HEK293 (cell line): ENCODE results near the gene PPIA.

ENCODE experiments used
- CTCF ChIA-PET: fragments of 350-600 bp; formaldehyde crosslinking; extraction: SDS; loops from one replicate; lab custom pipeline; 2021; ENCODE audit warnings: antibody characterized with exemption; lab: Yijun Ruan, JAX
- POLR2A ChIA-PET: fragments of 300-600 bp; formaldehyde crosslinking; extraction: SDS; loops from one replicate; lab custom pipeline; 2020; ENCODE audit warnings: antibody characterized with exemption, inconsistent platforms; lab: Yijun Ruan, JAX
- H3K27ac ChIP-seq: fragments of 200-500 bp; sonication (Bioruptor generic); 2 replicates; pipeline ENCODE4 v1.5.1; 2014; ENCODE audit warnings: low read depth, low read length, control low read depth, inconsistent platforms; ENCODE audit errors: extremely low read depth
- H3K36me3 ChIP-seq, 2 experiments: fragments of 200-500 bp in 1 of 2; sonication (Bioruptor generic) in 1 of 2; 1 replicate in 1 of 2; 2 replicates in 1 of 2; pipeline ENCODE4 v1.5.1; 2014 to 2017; ENCODE audit warnings: inconsistent platforms in 2 of 2, low read length in 2 of 2; ENCODE audit not compliant: control insufficient read depth in 2 of 2, insufficient read depth in 1 of 2
- H3K4me1 ChIP-seq: fragments of 200-500 bp; sonication (Bioruptor generic); 2 replicates; pipeline ENCODE4 v1.5.1; 2014; ENCODE audit warnings: mild to moderate bottlenecking, low read length, inconsistent platforms; ENCODE audit not compliant: control insufficient read depth, insufficient read depth
- H3K4me3 ChIP-seq: 2 replicates; pipeline ENCODE4 v1.5.1; 2011; ENCODE audit warnings: low read depth, mild to moderate bottlenecking, control low read depth, low read length, moderate library complexity
- H3K9me3 ChIP-seq: fragments of 200-500 bp; sonication (Bioruptor generic); 2 replicates; pipeline ENCODE4 v1.5.1; 2014; ENCODE audit warnings: low read depth, low read length, inconsistent platforms; ENCODE audit not compliant: control insufficient read depth, insufficient read depth
- BCL11B ChIP-seq: fragments of 450-650 bp; formaldehyde crosslinking; IDR thresholded peaks from 2 replicates; pipeline ENCODE4 v1.5.1; 2016; ENCODE audit warnings: low read depth, missing biosample characterization, missing genetic modification characterization
- HOXD13 ChIP-seq: sonication (generic); formaldehyde crosslinking; IDR thresholded peaks from 2 replicates; pipeline ENCODE4 v1.8.0; 2022; ENCODE audit warnings: missing genetic modification reagents, borderline replicate concordance
- KLF16 ChIP-seq: fragments of 450-650 bp; formaldehyde crosslinking; IDR thresholded peaks from 2 replicates; pipeline ENCODE4 v1.5.1; 2017; ENCODE audit warnings: missing biosample characterization, missing genetic modification characterization
- MEIS1 ChIP-seq: sonication (generic); formaldehyde crosslinking; IDR thresholded peaks from 2 replicates; pipeline ENCODE4 v1.8.1; 2022; ENCODE audit warnings: missing genetic modification reagents, mild to moderate bottlenecking, borderline replicate concordance
- MYNN ChIP-seq: fragments of 450-650 bp; formaldehyde crosslinking; IDR thresholded peaks from 2 replicates; pipeline ENCODE4 v1.5.1; 2016; ENCODE audit warnings: missing biosample characterization, missing genetic modification characterization, borderline replicate concordance
- OVOL3 ChIP-seq: fragments of 450-650 bp; formaldehyde crosslinking; IDR thresholded peaks from 2 replicates; pipeline ENCODE4 v1.5.1; 2016; ENCODE audit warnings: missing biosample characterization, missing genetic modification characterization
- REPIN1 ChIP-seq: fragments of 450-650 bp; formaldehyde crosslinking; IDR thresholded peaks from 2 replicates; pipeline ENCODE4 v1.5.1; 2017; ENCODE audit warnings: missing biosample characterization, missing genetic modification characterization, low read depth
- SP2 ChIP-seq: fragments of 450-650 bp; formaldehyde crosslinking; IDR thresholded peaks from 2 replicates; pipeline ENCODE4 v1.5.1; 2016; ENCODE audit warnings: missing biosample characterization, missing genetic modification characterization
- YY1 ChIP-seq: fragments of 450-650 bp; formaldehyde crosslinking; IDR thresholded peaks from 2 replicates; pipeline ENCODE4 v1.5.1; 2018; ENCODE audit warnings: missing biosample characterization, missing genetic modification characterization
- ZBTB20 ChIP-seq: fragments of 450-650 bp; formaldehyde crosslinking; IDR thresholded peaks from 2 replicates; pipeline ENCODE4 v1.5.1; 2016; ENCODE audit warnings: missing biosample characterization, missing genetic modification characterization
- ZBTB48 ChIP-seq: fragments of 450-650 bp; formaldehyde crosslinking; IDR thresholded peaks from 2 replicates; pipeline ENCODE4 v1.5.1; 2016; ENCODE audit warnings: missing biosample characterization, missing genetic modification characterization
- ZNF140 ChIP-seq: fragments of 450-650 bp; formaldehyde crosslinking; IDR thresholded peaks from 2 replicates; pipeline ENCODE4 v1.5.1; 2016; ENCODE audit warnings: missing biosample characterization, missing genetic modification characterization
- ZNF155 ChIP-seq: fragments of 450-650 bp; formaldehyde crosslinking; IDR thresholded peaks from 2 replicates; pipeline ENCODE4 v1.5.1; 2016; ENCODE audit warnings: missing biosample characterization, missing genetic modification characterization
- ZNF175 ChIP-seq: fragments of 450-650 bp; formaldehyde crosslinking; IDR thresholded peaks from 2 replicates; pipeline ENCODE4 v1.5.1; 2016; ENCODE audit warnings: missing biosample characterization, missing genetic modification characterization
- ZNF184 ChIP-seq: fragments of 450-650 bp; IDR thresholded peaks from 2 replicates; pipeline ENCODE4 v1.5.1; 2018; ENCODE audit warnings: missing biosample characterization, mild to moderate bottlenecking, missing genetic modification characterization
- ZNF2 ChIP-seq: fragments of 450-650 bp; formaldehyde crosslinking; IDR thresholded peaks from 2 replicates; pipeline ENCODE4 v1.5.1; 2016; ENCODE audit warnings: missing biosample characterization, missing genetic modification characterization
- ZNF366 ChIP-seq: fragments of 450-650 bp; formaldehyde crosslinking; conservative IDR thresholded peaks from 2 replicates; pipeline ENCODE4 v1.5.1; 2016; ENCODE audit warnings: missing biosample characterization, missing genetic modification characterization
- ZNF48 ChIP-seq: fragments of 450-650 bp; formaldehyde crosslinking; IDR thresholded peaks from 2 replicates; pipeline ENCODE4 v1.5.1; 2016; ENCODE audit warnings: missing biosample characterization, missing genetic modification characterization
- ZNF510 ChIP-seq: fragments of 450-650 bp; formaldehyde crosslinking; IDR thresholded peaks from 2 replicates; pipeline ENCODE4 v1.5.1; 2018; ENCODE audit warnings: mild to moderate bottlenecking, missing genetic modification characterization, missing biosample characterization; ENCODE audit not compliant: insufficient replicate concordance
- ZNF544 ChIP-seq: fragments of 450-650 bp; formaldehyde crosslinking; IDR thresholded peaks from 2 replicates; pipeline ENCODE4 v1.5.0; 2017; ENCODE audit warnings: missing biosample characterization, missing genetic modification characterization
- ZNF624 ChIP-seq: fragments of 450-650 bp; formaldehyde crosslinking; IDR thresholded peaks from 2 replicates; pipeline ENCODE4 v1.5.1; 2017; ENCODE audit warnings: missing biosample characterization, missing genetic modification characterization
- ZNF777 ChIP-seq: fragments of 450-650 bp; formaldehyde crosslinking; IDR thresholded peaks from 2 replicates; pipeline ENCODE4 v1.5.1; 2017; ENCODE audit warnings: missing biosample characterization, missing genetic modification characterization, borderline replicate concordance
- ZNF785 ChIP-seq: fragments of 450-650 bp; formaldehyde crosslinking; IDR thresholded peaks from 2 replicates; pipeline ENCODE4 v1.5.1; 2016; ENCODE audit warnings: missing biosample characterization, missing genetic modification characterization
- ZNF791 ChIP-seq: fragments of 450-650 bp; formaldehyde crosslinking; IDR thresholded peaks from 2 replicates; pipeline ENCODE4 v1.5.1; 2016; ENCODE audit warnings: missing biosample characterization, missing genetic modification characterization
- TF ChIP-seq, protein P1 (sequence below): fragments of 450-650 bp; formaldehyde crosslinking; IDR thresholded peaks from 2 replicates; pipeline ENCODE4 v1.5.1; 2016; ENCODE audit warnings: missing biosample characterization, missing genetic modification characterization
- TF ChIP-seq, protein P2 (sequence below): fragments of 450-650 bp; formaldehyde crosslinking; IDR thresholded peaks from 2 replicates; pipeline ENCODE4 v1.5.1; 2016; ENCODE audit warnings: missing biosample characterization, missing genetic modification characterization
- TF ChIP-seq, protein P3 (sequence below): fragments of 450-650 bp; formaldehyde crosslinking; IDR thresholded peaks from 2 replicates; pipeline ENCODE4 v1.5.1; 2017; ENCODE audit warnings: missing biosample characterization, missing genetic modification characterization
- TF ChIP-seq, protein P4 (sequence below): fragments of 450-650 bp; formaldehyde crosslinking; IDR thresholded peaks from 2 replicates; pipeline ENCODE4 v1.5.1; 2017; ENCODE audit warnings: missing biosample characterization, missing genetic modification characterization

Gene PPIA

DNA sequence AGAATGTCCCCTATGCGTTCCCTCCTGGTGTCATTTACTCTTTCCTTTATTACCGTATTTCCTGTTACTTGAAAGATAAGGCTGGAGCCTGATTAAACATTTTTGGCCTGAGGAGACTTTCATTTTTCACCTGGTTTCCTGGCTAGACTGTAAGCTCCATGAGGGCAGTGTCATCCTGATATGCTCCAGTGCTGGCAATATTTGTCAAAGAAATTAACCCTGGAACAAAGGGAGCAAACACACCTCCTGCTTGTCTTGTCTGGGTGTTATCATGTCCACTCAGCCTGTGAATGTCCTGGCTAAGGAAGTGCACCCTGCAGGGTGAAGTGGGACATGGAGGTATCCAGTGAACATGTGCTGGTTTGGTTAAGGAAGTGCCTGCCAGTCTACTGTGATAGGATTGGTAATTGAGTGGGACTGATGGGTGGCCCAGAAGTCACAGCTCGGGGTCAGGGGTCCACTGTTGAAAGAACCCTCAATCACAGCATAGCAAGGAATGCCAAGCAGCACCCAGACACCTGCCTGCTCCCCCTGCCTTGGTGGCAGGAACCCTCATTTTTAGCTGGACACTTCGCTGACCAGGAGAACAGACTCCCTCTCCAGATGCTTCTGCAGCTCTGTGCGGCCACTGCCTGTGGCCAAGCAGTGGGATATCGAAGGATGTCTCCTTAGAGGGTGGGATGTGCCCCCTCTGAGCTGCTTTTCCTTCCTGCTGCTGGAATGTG, 20.9 kb upstream of the PPIA start:
- ChIA-PET POLR2A (no interaction called here), CTCF (no interaction called here)
- H3K4me3 ChIP-seq = no peak overlapping the region
- H3K36me3 ChIP-seq = no peaks in the 10 kb centered on the region
- no peaks in the 10 kb centered on the region for H3K4me1 ChIP-seq
- no peaks in the 10 kb centered on the region for H3K9me3 ChIP-seq
- TF ChIP-seq, protein P1, sequence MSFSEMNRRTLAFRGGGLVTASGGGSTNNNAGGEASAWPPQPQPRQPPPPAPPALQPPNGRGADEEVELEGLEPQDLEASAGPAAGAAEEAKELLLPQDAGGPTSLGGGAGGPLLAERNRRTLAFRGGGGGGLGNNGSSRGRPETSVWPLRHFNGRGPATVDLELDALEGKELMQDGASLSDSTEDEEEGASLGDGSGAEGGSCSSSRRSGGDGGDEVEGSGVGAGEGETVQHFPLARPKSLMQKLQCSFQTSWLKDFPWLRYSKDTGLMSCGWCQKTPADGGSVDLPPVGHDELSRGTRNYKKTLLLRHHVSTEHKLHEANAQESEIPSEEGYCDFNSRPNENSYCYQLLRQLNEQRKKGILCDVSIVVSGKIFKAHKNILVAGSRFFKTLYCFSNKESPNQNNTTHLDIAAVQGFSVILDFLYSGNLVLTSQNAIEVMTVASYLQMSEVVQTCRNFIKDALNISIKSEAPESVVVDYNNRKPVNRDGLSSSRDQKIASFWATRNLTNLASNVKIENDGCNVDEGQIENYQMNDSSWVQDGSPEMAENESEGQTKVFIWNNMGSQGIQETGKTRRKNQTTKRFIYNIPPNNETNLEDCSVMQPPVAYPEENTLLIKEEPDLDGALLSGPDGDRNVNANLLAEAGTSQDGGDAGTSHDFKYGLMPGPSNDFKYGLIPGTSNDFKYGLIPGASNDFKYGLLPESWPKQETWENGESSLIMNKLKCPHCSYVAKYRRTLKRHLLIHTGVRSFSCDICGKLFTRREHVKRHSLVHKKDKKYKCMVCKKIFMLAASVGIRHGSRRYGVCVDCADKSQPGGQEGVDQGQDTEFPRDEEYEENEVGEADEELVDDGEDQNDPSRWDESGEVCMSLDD = no peak
- TF ChIP-seq, protein P2, sequence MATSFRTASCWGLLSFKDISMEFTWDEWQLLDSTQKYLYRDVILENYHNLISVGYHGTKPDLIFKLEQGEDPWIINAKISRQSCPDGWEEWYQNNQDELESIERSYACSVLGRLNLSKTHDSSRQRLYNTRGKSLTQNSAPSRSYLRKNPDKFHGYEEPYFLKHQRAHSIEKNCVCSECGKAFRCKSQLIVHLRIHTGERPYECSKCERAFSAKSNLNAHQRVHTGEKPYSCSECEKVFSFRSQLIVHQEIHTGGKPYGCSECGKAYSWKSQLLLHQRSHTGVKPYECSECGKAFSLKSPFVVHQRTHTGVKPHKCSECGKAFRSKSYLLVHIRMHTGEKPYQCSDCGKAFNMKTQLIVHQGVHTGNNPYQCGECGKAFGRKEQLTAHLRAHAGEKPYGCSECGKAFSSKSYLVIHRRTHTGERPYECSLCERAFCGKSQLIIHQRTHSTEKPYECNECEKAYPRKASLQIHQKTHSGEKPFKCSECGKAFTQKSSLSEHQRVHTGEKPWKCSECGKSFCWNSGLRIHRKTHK (tag by site-specific recombination) = no peak
- TF ChIP-seq OVOL3 (tag by site-specific recombination) (no peak), KLF16 (tag by site-specific recombination) (no peak), HOXD13 (CRISPR knock-in tag) (no peak), SP2 (tag by site-specific recombination) (no peak), MEIS1 (no peak), ZNF544 (no peak), ZBTB20 (tag by site-specific recombination) (no peak), YY1 (tag by site-specific recombination) (no peak), REPIN1 (tag by site-specific recombination) (no peak), ZNF510 (tag by site-specific recombination) (no peak), ZNF48 (tag by site-specific recombination) (no peak), ZNF791 (tag by site-specific recombination) (no peak)
- TF ChIP-seq, protein P3, sequence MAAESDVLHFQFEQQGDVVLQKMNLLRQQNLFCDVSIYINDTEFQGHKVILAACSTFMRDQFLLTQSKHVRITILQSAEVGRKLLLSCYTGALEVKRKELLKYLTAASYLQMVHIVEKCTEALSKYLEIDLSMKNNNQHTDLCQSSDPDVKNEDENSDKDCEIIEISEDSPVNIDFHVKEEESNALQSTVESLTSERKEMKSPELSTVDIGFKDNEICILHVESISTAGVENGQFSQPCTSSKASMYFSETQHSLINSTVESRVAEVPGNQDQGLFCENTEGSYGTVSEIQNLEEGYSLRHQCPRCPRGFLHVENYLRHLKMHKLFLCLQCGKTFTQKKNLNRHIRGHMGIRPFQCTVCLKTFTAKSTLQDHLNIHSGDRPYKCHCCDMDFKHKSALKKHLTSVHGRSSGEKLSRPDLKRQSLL = no peak
- TF ChIP-seq, protein P4, sequence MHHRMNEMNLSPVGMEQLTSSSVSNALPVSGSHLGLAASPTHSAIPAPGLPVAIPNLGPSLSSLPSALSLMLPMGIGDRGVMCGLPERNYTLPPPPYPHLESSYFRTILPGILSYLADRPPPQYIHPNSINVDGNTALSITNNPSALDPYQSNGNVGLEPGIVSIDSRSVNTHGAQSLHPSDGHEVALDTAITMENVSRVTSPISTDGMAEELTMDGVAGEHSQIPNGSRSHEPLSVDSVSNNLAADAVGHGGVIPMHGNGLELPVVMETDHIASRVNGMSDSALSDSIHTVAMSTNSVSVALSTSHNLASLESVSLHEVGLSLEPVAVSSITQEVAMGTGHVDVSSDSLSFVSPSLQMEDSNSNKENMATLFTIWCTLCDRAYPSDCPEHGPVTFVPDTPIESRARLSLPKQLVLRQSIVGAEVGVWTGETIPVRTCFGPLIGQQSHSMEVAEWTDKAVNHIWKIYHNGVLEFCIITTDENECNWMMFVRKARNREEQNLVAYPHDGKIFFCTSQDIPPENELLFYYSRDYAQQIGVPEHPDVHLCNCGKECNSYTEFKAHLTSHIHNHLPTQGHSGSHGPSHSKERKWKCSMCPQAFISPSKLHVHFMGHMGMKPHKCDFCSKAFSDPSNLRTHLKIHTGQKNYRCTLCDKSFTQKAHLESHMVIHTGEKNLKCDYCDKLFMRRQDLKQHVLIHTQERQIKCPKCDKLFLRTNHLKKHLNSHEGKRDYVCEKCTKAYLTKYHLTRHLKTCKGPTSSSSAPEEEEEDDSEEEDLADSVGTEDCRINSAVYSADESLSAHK (tag by site-specific recombination) = no peak
- H3K27ac ChIP-seq = no peak overlapping the region

DNA sequence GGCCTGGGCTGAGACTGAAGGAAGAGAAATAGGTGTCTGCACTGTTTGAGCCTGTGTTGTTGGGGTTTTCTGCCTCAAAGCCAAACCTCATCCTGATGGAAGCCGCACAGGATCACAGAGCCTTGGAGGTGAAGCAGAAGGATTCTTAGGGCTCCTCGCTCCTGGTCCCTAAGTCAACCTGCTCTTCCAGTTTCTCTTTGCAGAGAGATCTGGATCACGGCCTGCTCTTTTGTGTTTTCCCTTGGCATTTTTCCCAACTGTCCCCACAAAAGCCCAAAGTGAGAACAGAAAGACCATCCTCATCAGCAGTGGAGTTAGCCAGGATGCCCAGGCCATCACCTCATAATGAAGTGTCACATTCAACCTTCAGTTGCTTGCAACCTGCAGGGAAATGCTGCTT, 20.3 kb upstream of the PPIA start:
- ChIA-PET CTCF (no interaction called here), POLR2A (no interaction called here)
- Histone ChIP-seq H3K27ac (no peak overlapping the region), H3K9me3 (no peaks in the 10 kb centered on the region), H3K4me3 (no peak overlapping the region), H3K4me1 (no peaks in the 10 kb centered on the region), H3K36me3 (no peaks in the 10 kb centered on the region)
- TF ChIP-seq ZNF155 (tag by site-specific recombination) (no peak), ZNF785 (tag by site-specific recombination) (no peak), ZNF777 (tag by site-specific recombination) (no peak), ZNF184 (tag by site-specific recombination) (no peak), ZBTB48 (tag by site-specific recombination) (no peak), ZNF140 (tag by site-specific recombination) (no peak), BCL11B (no peak), ZNF2 (no peak), MYNN (tag by site-specific recombination) (no peak), ZNF624 (tag by site-specific recombination) (no peak), ZNF366 (no peak), ZNF175 (no peak)
